ENCODE results near the gene SUSD4.

DNA sequence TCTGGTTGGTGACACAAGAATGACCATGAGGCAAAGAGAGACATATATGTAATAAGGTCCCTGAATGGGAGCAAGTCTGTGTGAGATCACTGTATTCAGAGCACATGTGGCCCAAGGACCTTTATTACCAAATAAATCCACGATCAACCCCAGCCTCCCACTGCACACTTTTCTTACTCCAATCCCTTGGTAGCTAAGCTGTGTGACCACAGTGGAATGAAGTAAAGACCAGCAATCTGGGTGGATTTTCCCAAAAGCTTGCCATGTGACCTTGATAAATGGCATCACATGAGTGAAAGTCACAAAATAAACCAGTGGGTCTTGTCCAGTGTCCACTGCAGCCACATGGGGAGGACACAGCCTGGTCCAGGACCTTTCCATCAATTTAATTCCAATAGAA lies 184.2 kb downstream of the SUSD4 start:
- TF ChIP-seq EZH2 (IDR thresholded peaks at IDR 0.05; ENCODE audit: low read depth, low read length, severe bottlenecking) (no peak), TAF1 (IDR thresholded peaks at IDR 0.05; ENCODE audit: low read depth, low read length) (no peak), RAD21 (IDR thresholded peaks at IDR 0.05 in 1 of 2, conservative IDR thresholded peaks at IDR 0.05 in 1 of 2; ENCODE audit: low read depth in 2 of 2, low read length in 2 of 2) (no peak), POLR2A (IDR thresholded peaks at IDR 0.05; ENCODE audit: control extremely low read depth in 1 of 2, low read depth in 2 of 2, low read length in 2 of 2) (no peak), CHD2 (IDR thresholded peaks at IDR 0.05; ENCODE audit: low read length) (no peak), BCL11A (IDR thresholded peaks at IDR 0.05; ENCODE audit: low read depth in 2 of 2, low read length in 2 of 2) (no peak), JUN (IDR thresholded peaks at IDR 0.05; ENCODE audit: low read depth, low read length) (no peak), SRF (IDR thresholded peaks at IDR 0.05; ENCODE audit: low read depth, low read length) (no peak), RNF2 (IDR thresholded peaks at IDR 0.05; ENCODE audit: borderline replicate concordance, low read depth, low read length, missing control alignments, poor library complexity, severe bottlenecking) (no peak), KDM1A (IDR thresholded peaks at IDR 0.05; ENCODE audit: borderline replicate concordance, low read length) (no peak)
- TF ChIP-seq, protein P1, sequence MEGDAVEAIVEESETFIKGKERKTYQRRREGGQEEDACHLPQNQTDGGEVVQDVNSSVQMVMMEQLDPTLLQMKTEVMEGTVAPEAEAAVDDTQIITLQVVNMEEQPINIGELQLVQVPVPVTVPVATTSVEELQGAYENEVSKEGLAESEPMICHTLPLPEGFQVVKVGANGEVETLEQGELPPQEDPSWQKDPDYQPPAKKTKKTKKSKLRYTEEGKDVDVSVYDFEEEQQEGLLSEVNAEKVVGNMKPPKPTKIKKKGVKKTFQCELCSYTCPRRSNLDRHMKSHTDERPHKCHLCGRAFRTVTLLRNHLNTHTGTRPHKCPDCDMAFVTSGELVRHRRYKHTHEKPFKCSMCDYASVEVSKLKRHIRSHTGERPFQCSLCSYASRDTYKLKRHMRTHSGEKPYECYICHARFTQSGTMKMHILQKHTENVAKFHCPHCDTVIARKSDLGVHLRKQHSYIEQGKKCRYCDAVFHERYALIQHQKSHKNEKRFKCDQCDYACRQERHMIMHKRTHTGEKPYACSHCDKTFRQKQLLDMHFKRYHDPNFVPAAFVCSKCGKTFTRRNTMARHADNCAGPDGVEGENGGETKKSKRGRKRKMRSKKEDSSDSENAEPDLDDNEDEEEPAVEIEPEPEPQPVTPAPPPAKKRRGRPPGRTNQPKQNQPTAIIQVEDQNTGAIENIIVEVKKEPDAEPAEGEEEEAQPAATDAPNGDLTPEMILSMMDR (IDR thresholded peaks at IDR 0.05; ENCODE audit: control extremely low read depth in 1 of 3, insufficient read depth in 1 of 3, low read depth in 1 of 3, low read length in 3 of 3) = no peak

Measured in H1 (cell line).